Activated T-cell treated with anti-CD3 and anti-CD28 coated beads, Interleukin-2, amount 50 U/mL, for 72 hours (primary cell): ENCODE data around the gene POLG2. TPM values are rescaled to one million over a fixed set of nuclear protein-coding genes. Genes with fewer than 3 reads are reported as not detected.
"Not testable (repeated sequence)": the region's sequence is repeated elsewhere in the genome, so short reads cannot be mapped to it uniquely, and the experiment has no call there.

Experiments used
- ATAC-seq, 2 donors: fragments of 150-1000 bp; cut with Tn5 transposase; replicated peaks in 1 of 2; 2 replicates each; pipeline ENCODE4 v1.10.0; 2021; ENCODE audit warnings: moderate library complexity in 2 of 2, mild to moderate bottlenecking in 1 of 2
- DNase-seq, 2 donors: peaks; one replicate each; pipeline ENCODE4 v3.0.0; 2021 to 2022; ENCODE audit warnings: mixed read lengths in 1 of 2
- H3K27ac Mint-ChIP-seq: one replicate; pipeline ENCODE4 v1.8.0; 2022; ENCODE audit warnings: mild to moderate bottlenecking, moderate library complexity, mixed read lengths
- H3K27me3 Mint-ChIP-seq: one replicate; pipeline ENCODE4 v1.8.0; 2022; ENCODE audit warnings: low read depth, mixed read lengths
- H3K36me3 Mint-ChIP-seq, 2 donors: one replicate each; pipeline ENCODE4 v1.8.0; 2022; ENCODE audit warnings: mixed read lengths in 2 of 2, mild to moderate bottlenecking in 1 of 2; ENCODE audit not compliant: insufficient read depth in 2 of 2
- H3K4me1 Mint-ChIP-seq: one replicate; pipeline ENCODE4 v1.8.0; 2022; ENCODE audit warnings: low read depth, mixed read lengths
- H3K4me3 Mint-ChIP-seq, 2 donors: one replicate each; pipeline ENCODE4 v1.8.0; 2022; ENCODE audit warnings: mild to moderate bottlenecking in 2 of 2, mixed read lengths in 2 of 2, moderate library complexity in 2 of 2
- H3K9me3 Mint-ChIP-seq, 2 donors: one replicate each; pipeline ENCODE4 v1.8.0; 2022; ENCODE audit warnings: mixed read lengths in 2 of 2
- total RNA-seq, 2 donors: library from RNA; stranded (reverse); gene quantifications; one replicate each; pipeline ENCODE4 v1.2.3, GENCODE V29; 2022

Gene POLG2
- total RNA-seq, 2 donors from 2014 or later = 40.7 to 47.2 TPM

GRCh38 chr17:64459818-64460217 lies 37.0 kb downstream of the POLG2 start:
- ATAC-seq, H3K36me3 Mint-ChIP-seq, H3K27me3 Mint-ChIP-seq: not testable (repeated sequence)

GRCh38 chr17:64459284-64459747 lies 37.5 kb downstream of the POLG2 start:
- ATAC-seq (peak; percentile 19 to 40), DNase-seq (no peak)
- H3K27me3 Mint-ChIP-seq = no peaks in the 10 kb centered on the region
- H3K4me3 Mint-ChIP-seq = no peak overlapping the region
- H3K36me3 Mint-ChIP-seq = no peaks in the 10 kb centered on the region
- no peaks in the 10 kb centered on the region for H3K4me1 Mint-ChIP-seq
- no peaks in the 10 kb centered on the region for H3K9me3 Mint-ChIP-seq
- H3K27ac Mint-ChIP-seq = no peak overlapping the region

More at GRCh38 chr17:64459818-64460217, 37.0 kb downstream of the POLG2 start:
- not testable (repeated sequence) for H3K4me3 Mint-ChIP-seq, H3K27ac Mint-ChIP-seq, H3K9me3 Mint-ChIP-seq, H3K4me1 Mint-ChIP-seq, DNase-seq

- no peak for ATAC-seq
- Mint-ChIP-seq H3K4me3 (no peak overlapping the region), H3K27ac (no peak overlapping the region), H3K9me3 (no peaks in the 10 kb centered on the region), H3K27me3 (no peaks in the 10 kb centered on the region), H3K36me3 (no peaks in the 10 kb centered on the region), H3K4me1 (no peaks in the 10 kb centered on the region)
- DNase-seq = no peak
These were observed 38.1 kb downstream of the POLG2 start for GRCh38 chr17:64458756-64459155.

- Mint-ChIP-seq H3K4me3 (no peak overlapping the region), H3K9me3 (no peaks in the 10 kb centered on the region), H3K27ac (no peak overlapping the region), H3K36me3 (no peaks in the 10 kb centered on the region), H3K27me3 (no peaks in the 10 kb centered on the region), H3K4me1 (no peaks in the 10 kb centered on the region)
- ATAC-seq (no peak), DNase-seq (no peak)
These were observed 39.7 kb downstream of the POLG2 start for GRCh38 chr17:64457156-64457555.

- ATAC-seq (no peak), DNase-seq (no peak)
- no peaks in the 10 kb centered on the region for H3K9me3 Mint-ChIP-seq
- H3K36me3 Mint-ChIP-seq = no peaks in the 10 kb centered on the region
- H3K27me3 Mint-ChIP-seq = no peaks in the 10 kb centered on the region
- H3K27ac Mint-ChIP-seq = no peak overlapping the region
- no peak overlapping the region for H3K4me3 Mint-ChIP-seq
- no peaks in the 10 kb centered on the region for H3K4me1 Mint-ChIP-seq
These were observed 40.6 kb downstream of the POLG2 start for GRCh38 chr17:64455993-64456885.

- Mint-ChIP-seq H3K27ac (no peak overlapping the region), H3K36me3 (no peaks in the 10 kb centered on the region), H3K9me3 (no peaks in the 10 kb centered on the region), H3K4me1 (peaks cover 20% of the 10 kb centered on the region), H3K27me3 (no peaks in the 10 kb centered on the region), H3K4me3 (no peak overlapping the region)
- DNase-seq (no peak), ATAC-seq (no peak)
These were observed 47.3 kb downstream of the POLG2 start for GRCh38 chr17:64449545-64449944.

GRCh38 chr17:64448665-64449512 lies 48.0 kb downstream of the POLG2 start, which contains the start of gene MILR1:
TSS of gene MILR1 (plus strand) at chr17:64449115. CDS start at chr17:64449169, 54 bp downstream.
- Mint-ChIP-seq H3K27me3 (no peaks in the 10 kb centered on the region), H3K9me3 (no peaks in the 10 kb centered on the region), H3K27ac (no peak within 1 kb of the TSS), H3K4me3 (peak within 1 kb of the TSS in 1 of 2 donors; percentile 20), H3K4me1 (peaks cover 20% of the 10 kb centered on the region), H3K36me3 (no peaks in the 10 kb centered on the region)
- no peak for ATAC-seq
- no peak for DNase-seq

GRCh38 chr17:64447526-64447925 lies 49.3 kb downstream of the POLG2 start:
- ATAC-seq = peak; percentile 88 to 89

GRCh38 chr17:64443086-64443760 lies 53.6 kb downstream of the POLG2 start:
- Mint-ChIP-seq H3K9me3 (peaks cover 4 to 10% of the 10 kb centered on the region in 2 donors), H3K27me3 (no peaks in the 10 kb centered on the region), H3K4me3 (no peak overlapping the region), H3K27ac (no peak overlapping the region), H3K4me1 (peaks cover 36% of the 10 kb centered on the region), H3K36me3 (peaks cover 7 to 17% of the 10 kb centered on the region in 2 donors)
- no peak for ATAC-seq
- DNase-seq = no peak

More at GRCh38 chr17:64447526-64447925, 49.3 kb downstream of the POLG2 start:
- H3K9me3 Mint-ChIP-seq = no peaks in the 10 kb centered on the region
- H3K4me1 Mint-ChIP-seq = peaks cover 29% of the 10 kb centered on the region
- H3K36me3 Mint-ChIP-seq = no peaks in the 10 kb centered on the region
- peak; percentile 12 to 16 for DNase-seq
- H3K27ac Mint-ChIP-seq = no peak overlapping the region
- H3K4me3 Mint-ChIP-seq = no peak overlapping the region
- H3K27me3 Mint-ChIP-seq = no peaks in the 10 kb centered on the region

GRCh38 chr17:64442541-64442971 lies 54.3 kb downstream of the POLG2 start:
- peak; percentile 39 to 54 for ATAC-seq
- Mint-ChIP-seq H3K27ac (peak overlapping the region; percentile 5), H3K4me3 (peak overlapping the region; percentile 50 to 73)

GRCh38 chr17:64441772-64442540 lies 54.9 kb downstream of the POLG2 start:
- peaks cover 16 to 27% of the 10 kb centered on the region in 2 donors for H3K36me3 Mint-ChIP-seq
- no peaks in the 10 kb centered on the region for H3K27me3 Mint-ChIP-seq
- H3K27ac Mint-ChIP-seq = no peak overlapping the region
- peak overlapping the region; percentile 50 to 73 for H3K4me3 Mint-ChIP-seq
- peak; percentile 36 to 52 for ATAC-seq
- H3K4me1 Mint-ChIP-seq = peaks cover 26% of the 10 kb centered on the region
- H3K9me3 Mint-ChIP-seq = peaks cover 5 to 17% of the 10 kb centered on the region in 2 donors
- peak in 1 of 2 donors; percentile 12 for DNase-seq

More at GRCh38 chr17:64442541-64442971, 54.3 kb downstream of the POLG2 start:
- Mint-ChIP-seq H3K27me3 (no peaks in the 10 kb centered on the region), H3K9me3 (peaks cover 4 to 15% of the 10 kb centered on the region in 2 donors), H3K4me1 (peaks cover 32% of the 10 kb centered on the region), H3K36me3 (peaks cover 11 to 24% of the 10 kb centered on the region in 2 donors)
- DNase-seq = no peak

- no peaks in the 10 kb centered on the region for H3K27me3 Mint-ChIP-seq
- ATAC-seq = no peak
- no peak overlapping the region for H3K27ac Mint-ChIP-seq
These were observed 56.9 kb downstream of the POLG2 start for GRCh38 chr17:64439956-64440355.

More at GRCh38 chr17:64439956-64440355, 56.9 kb downstream of the POLG2 start:
- Mint-ChIP-seq H3K4me1 (peaks cover 23% of the 10 kb centered on the region), H3K9me3 (peaks cover 6 to 20% of the 10 kb centered on the region in 2 donors), H3K4me3 (no peak overlapping the region), H3K36me3 (peaks cover 17 to 31% of the 10 kb centered on the region in 2 donors)
- no peak for DNase-seq
